ENCODE data around the gene FAM111B.

GRCh38 chr11:59157433-59157832, 50.4 kb downstream of the FAM111B start:
- TF ChIP-seq CTCF (IDR thresholded peaks at IDR 0.05) (no peak), POLR2A (IDR thresholded peaks at IDR 0.05) (no peak), POLR2AphosphoS5 (IDR thresholded peaks at IDR 0.05) (no peak)

Measured in sigmoid colon (tissue), 4 donors.